ENCODE results near the gene KRTAP5-2.

- no peak for TF ChIP-seq CTCF (conservative IDR thresholded peaks at IDR 0.05)
- no peak for TF ChIP-seq EZH2 (IDR thresholded peaks at IDR 0.05; ENCODE audit: low read depth)
These were observed 23.2 kb downstream of the KRTAP5-2 start for GRCh38 chr11:1574933-1575242.

Data from PC-9 (cell line).